ENCODE measurements around the gene TGFBRAP1. TPM values are rescaled to one million over a fixed set of nuclear protein-coding genes. Genes with fewer than 3 reads are reported as not detected.

Gene TGFBRAP1
- total and polyA plus RNA-seq, 2 donors (not counting 3 experiments of a cell fraction or from before 2014, with no cell fraction given): 25.4 to 37.6 TPM

GRCh38 chr2:105307962-105308361 is 21.6 kb downstream of the TGFBRAP1 start:
- intact Hi-C loops (cut with micrococcal nuclease) (no loop called here), dilution Hi-C loops (cut with MboI; ENCODE audit: extremely low pct_ligation_motif_present, low sequenced_read_pairs) (no loop called here)
- DNase-seq (ENCODE audit: low read depth, low spot score) (no peak), FAIRE-seq (no peak)
- Histone ChIP-seq H3K4me1 (ENCODE audit: control insufficient read depth, extremely low read depth, insufficient read depth, low read length) (no peaks in the 10 kb centered on the region), H3K27me3 (ENCODE audit: control insufficient read depth in 2 of 2, insufficient read depth in 2 of 2, low read length in 2 of 2) (no peaks in the 10 kb centered on the region), H4K20me1 (replicated peaks; ENCODE audit: control insufficient read depth, extremely low read depth, insufficient read depth, low read length) (peaks cover 11% of the 10 kb centered on the region), H3K9ac (replicated peaks; ENCODE audit: extremely low read depth, insufficient read depth, low read length) (no peak overlapping the region), H3K9me3 (replicated peaks; ENCODE audit: control insufficient read depth, insufficient read depth, low read length) (no peaks in the 10 kb centered on the region), H3K9me1 (replicated peaks; ENCODE audit: control insufficient read depth, extremely low read depth, insufficient read depth, low read length) (no peaks in the 10 kb centered on the region), H3K79me2 (ENCODE audit: control insufficient read depth, insufficient read depth, low read length) (peaks cover 65% of the 10 kb centered on the region), H3K36me3 (ENCODE audit: control insufficient read depth in 2 of 2, extremely low read depth in 1 of 2, insufficient read depth in 2 of 2, low read length in 2 of 2) (peaks cover 0 to 21% of the 10 kb centered on the region in 2 experiments), H3K4me2 (ENCODE audit: insufficient read depth, low read length) (no peak overlapping the region), H2AFZ (ENCODE audit: low read depth, low read length) (no peak overlapping the region), H3K27ac (ENCODE audit: insufficient read depth, low read depth, low read length) (no peak overlapping the region), H3K4me3 (replicated peaks in 1 of 3; ENCODE audit: insufficient read depth in 1 of 3, low read depth in 1 of 3, low read length in 3 of 3) (no peak overlapping the region)
- ChIA-PET POLR2A (no interaction called here), CTCF (no interaction called here)
- TF ChIP-seq MAX (IDR thresholded peaks at IDR 0.05; ENCODE audit: insufficient read depth, insufficient read length): no peak
- no peak for TF ChIP-seq POLR2A (IDR thresholded peaks at IDR 0.05; ENCODE audit: low read depth, low read length)
- TF ChIP-seq MYC (IDR thresholded peaks at IDR 0.05; ENCODE audit: low read depth, low read length): no peak
- TF ChIP-seq CTCF (IDR thresholded peaks at IDR 0.05; ENCODE audit: extremely low read depth in 1 of 2, insufficient read depth in 1 of 2, low read depth in 1 of 2, low read length in 2 of 2): no peak
- TF ChIP-seq FOS (IDR thresholded peaks at IDR 0.05; ENCODE audit: borderline replicate concordance, insufficient read depth, low read length): no peak
- TF ChIP-seq EZH2 (IDR thresholded peaks at IDR 0.05; ENCODE audit: borderline replicate concordance, low read depth, low read length, severe bottlenecking): no peak
- TF ChIP-seq GATA2 (IDR thresholded peaks at IDR 0.05; ENCODE audit: insufficient read depth, insufficient read length, low read depth, low read length): no peak
- no peak for TF ChIP-seq JUN (IDR thresholded peaks at IDR 0.05; ENCODE audit: borderline replicate concordance, insufficient read depth, insufficient read length, low read depth)
- TF ChIP-seq POLR2AphosphoS5 (IDR thresholded peaks at IDR 0.05; ENCODE audit: insufficient read depth, low read depth, low read length): no peak
- no TSS peak for BruUV-seq (replicated peaks)
